ENCODE measurements around the gene CRTC2. TPM values are rescaled to one million over a fixed set of nuclear protein-coding genes. Genes with fewer than 3 reads are reported as not detected.
"Not testable (repeated sequence)": the region's sequence is repeated elsewhere in the genome, so short reads cannot be mapped to it uniquely, and the experiment has no call there.

Gene CRTC2
- total RNA-seq, 1 experiment from 2014 or later: 17.1 TPM

DNA sequence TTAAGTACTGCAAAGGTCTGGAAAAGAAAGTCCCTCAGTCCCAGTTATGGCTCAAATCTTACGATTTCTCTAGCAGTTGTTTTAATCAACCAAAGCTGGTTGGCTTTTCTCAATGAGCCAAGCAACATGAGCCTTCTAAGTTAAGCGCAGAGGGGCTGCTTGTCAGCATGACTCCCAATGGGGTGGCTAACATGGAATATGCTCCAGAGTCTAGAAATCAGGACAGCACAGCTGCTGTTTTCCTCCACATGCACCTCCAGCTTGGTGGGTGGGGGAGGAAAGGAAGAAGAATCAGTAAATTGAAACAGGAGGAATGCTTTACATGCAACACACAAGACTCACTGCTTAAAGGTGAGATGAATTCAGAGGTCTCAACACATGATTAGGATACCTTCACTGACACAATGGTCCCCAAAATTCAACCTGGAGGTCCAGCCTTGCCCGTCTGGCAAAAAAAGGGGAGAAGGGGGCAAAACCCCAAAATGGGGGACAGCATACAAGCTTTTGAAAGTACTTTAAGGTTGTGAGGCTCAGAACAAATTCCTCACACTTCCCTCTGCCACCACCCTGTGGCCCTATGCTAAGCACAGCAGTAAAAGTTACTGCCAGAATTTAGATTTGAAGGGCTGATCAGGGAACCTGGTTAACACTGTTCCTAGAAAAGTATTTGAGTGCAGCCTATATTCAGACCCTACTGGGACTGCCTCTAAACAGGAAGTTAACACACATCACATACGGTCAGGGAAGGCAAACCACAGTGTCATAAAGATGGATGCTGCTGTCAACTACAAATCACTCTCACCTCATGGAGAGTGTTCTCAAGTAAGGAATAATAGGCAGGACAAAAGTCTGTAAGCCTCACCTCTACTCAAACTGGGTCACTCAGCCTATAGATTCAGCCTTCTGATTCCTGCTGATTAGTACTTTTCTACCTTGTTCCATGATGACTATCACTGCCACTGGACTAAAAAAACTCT is 38.2 kb downstream of the CRTC2 start:
- no peak for DNase-seq
- Histone ChIP-seq H3K36me3 (replicated peaks; ENCODE audit: control insufficient read depth, insufficient read depth, low read length) (no peaks in the 10 kb centered on the region), H3K27me3 (ENCODE audit: control insufficient read depth, insufficient read depth, low read length) (no peaks in the 10 kb centered on the region), H3K4me3 (ENCODE audit: insufficient read depth, low read depth, low read length) (no peak overlapping the region)

- H3K27me3 ChIP-seq (ENCODE audit: control insufficient read depth, insufficient read depth, low read length): no peaks in the 10 kb centered on the region
- H3K4me3 ChIP-seq (ENCODE audit: insufficient read depth, low read depth, low read length): no peak overlapping the region
- no peaks in the 10 kb centered on the region for H3K36me3 ChIP-seq (replicated peaks; ENCODE audit: control insufficient read depth, insufficient read depth, low read length)
- no peak for DNase-seq
Measured at GRCh38 chr1:153916297-153916696, 42.1 kb downstream of the CRTC2 start.

- no peaks in the 10 kb centered on the region for H3K36me3 ChIP-seq (replicated peaks; ENCODE audit: control insufficient read depth, insufficient read depth, low read length)
- no peak overlapping the region for H3K4me3 ChIP-seq (ENCODE audit: insufficient read depth, low read depth, low read length)
- no peaks in the 10 kb centered on the region for H3K27me3 ChIP-seq (ENCODE audit: control insufficient read depth, insufficient read depth, low read length)
- DNase-seq: no peak
Measured at GRCh38 chr1:153912349-153912748, 46.1 kb downstream of the CRTC2 start.

DNA sequence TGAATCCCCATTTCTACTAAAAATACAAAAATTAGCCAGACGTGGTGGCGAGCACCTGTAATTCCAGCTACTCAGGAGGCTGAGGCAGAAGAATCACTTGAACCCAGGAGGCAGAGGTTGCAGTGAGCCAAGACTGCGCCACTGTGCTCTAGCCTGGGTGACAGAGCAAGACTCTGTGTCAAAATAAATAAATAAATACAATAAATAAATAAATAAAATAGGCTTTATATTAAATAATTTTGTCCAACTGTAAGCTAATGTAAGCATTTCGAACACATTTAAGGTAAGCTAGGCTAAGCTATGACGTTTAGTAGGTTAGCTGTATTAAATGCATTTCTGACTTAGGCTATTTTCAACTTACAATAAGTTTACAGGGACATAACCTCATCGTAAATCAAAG is 47.9 kb downstream of the CRTC2 start:
- not testable (repeated sequence) for H3K4me3 ChIP-seq (ENCODE audit: insufficient read depth, low read depth, low read length); DNase-seq; H3K36me3 ChIP-seq (replicated peaks; ENCODE audit: control insufficient read depth, insufficient read depth, low read length); H3K27me3 ChIP-seq (ENCODE audit: control insufficient read depth, insufficient read depth, low read length)

DNA sequence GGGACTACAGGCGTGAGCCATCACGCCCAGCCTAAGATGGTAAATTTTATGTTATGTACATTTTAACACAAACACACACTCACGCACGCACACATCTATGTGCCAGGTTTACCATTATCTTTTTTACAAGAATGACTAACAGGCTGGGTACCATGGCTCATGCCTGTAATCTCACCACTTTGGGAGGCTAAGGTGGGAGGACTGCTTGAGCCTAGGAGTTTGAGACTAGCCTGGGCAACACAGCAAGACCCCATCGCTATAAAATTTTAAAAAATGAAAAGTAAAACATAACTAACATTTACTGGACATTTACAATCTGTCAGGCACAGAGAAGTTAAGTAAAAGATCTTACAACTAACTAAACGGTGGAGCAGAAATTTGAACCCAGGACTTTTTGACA is 50.3 kb downstream of the CRTC2 start:
- no peak overlapping the region for H3K4me3 ChIP-seq (ENCODE audit: insufficient read depth, low read depth, low read length)
- H3K36me3 ChIP-seq (replicated peaks; ENCODE audit: control insufficient read depth, insufficient read depth, low read length): no peaks in the 10 kb centered on the region
- H3K27me3 ChIP-seq (ENCODE audit: control insufficient read depth, insufficient read depth, low read length): no peaks in the 10 kb centered on the region
- DNase-seq: no peak

- no peak overlapping the region for H3K4me3 ChIP-seq (ENCODE audit: insufficient read depth, low read depth, low read length)
- H3K27me3 ChIP-seq (ENCODE audit: control insufficient read depth, insufficient read depth, low read length): no peaks in the 10 kb centered on the region
- no peaks in the 10 kb centered on the region for H3K36me3 ChIP-seq (replicated peaks; ENCODE audit: control insufficient read depth, insufficient read depth, low read length)
- DNase-seq: no peak
Measured at GRCh38 chr1:153907134-153907533, 51.3 kb downstream of the CRTC2 start.

DNA sequence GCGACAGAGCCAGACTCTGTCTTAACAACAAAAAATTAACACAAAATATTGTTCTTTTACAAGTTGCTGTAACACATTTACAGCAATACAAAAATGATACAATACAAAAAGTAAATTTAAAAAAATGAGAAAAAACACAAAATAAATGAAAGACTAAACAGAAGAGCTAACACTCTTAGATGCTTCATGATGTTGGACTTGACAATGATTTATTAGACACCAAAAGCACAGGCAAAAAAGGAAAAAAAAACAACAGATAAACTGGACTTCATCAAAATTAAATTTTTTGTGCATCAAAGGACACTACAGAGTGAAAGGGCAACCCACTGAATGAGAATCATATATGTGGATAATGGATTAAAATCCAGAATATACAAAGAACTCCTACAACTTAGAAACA is 52.0 kb downstream of the CRTC2 start:
- DNase-seq: no peak
- H3K4me3 ChIP-seq (ENCODE audit: insufficient read depth, low read depth, low read length): no peak overlapping the region
- no peaks in the 10 kb centered on the region for H3K27me3 ChIP-seq (ENCODE audit: control insufficient read depth, insufficient read depth, low read length)
- no peaks in the 10 kb centered on the region for H3K36me3 ChIP-seq (replicated peaks; ENCODE audit: control insufficient read depth, insufficient read depth, low read length)

GRCh38 chr1:153905908-153906307 is 52.5 kb downstream of the CRTC2 start:
- H3K4me3 ChIP-seq (ENCODE audit: insufficient read depth, low read depth, low read length); H3K36me3 ChIP-seq (replicated peaks; ENCODE audit: control insufficient read depth, insufficient read depth, low read length); DNase-seq; H3K27me3 ChIP-seq (ENCODE audit: control insufficient read depth, insufficient read depth, low read length): not testable (repeated sequence)

GRCh38 chr1:153903841-153904455 is 54.5 kb downstream of the CRTC2 start:
- Histone ChIP-seq H3K36me3 (replicated peaks; ENCODE audit: control insufficient read depth, insufficient read depth, low read length) (no peaks in the 10 kb centered on the region), H3K4me3 (ENCODE audit: insufficient read depth, low read depth, low read length) (no peak overlapping the region), H3K27me3 (ENCODE audit: control insufficient read depth, insufficient read depth, low read length) (no peaks in the 10 kb centered on the region)
- DNase-seq: no peak

GRCh38 chr1:153899509-153899908 is 58.9 kb downstream of the CRTC2 start:
- DNase-seq: no peak
- Histone ChIP-seq H3K27me3 (ENCODE audit: control insufficient read depth, insufficient read depth, low read length) (no peaks in the 10 kb centered on the region), H3K36me3 (replicated peaks; ENCODE audit: control insufficient read depth, insufficient read depth, low read length) (no peaks in the 10 kb centered on the region; the same call in 1 of the 2 replicates), H3K4me3 (ENCODE audit: insufficient read depth, low read depth, low read length) (no peak overlapping the region)

Other genes with a start within 250 kb of the CRTC2 start
- gene INTS3, start 230.6 kb downstream of the CRTC2 start, total RNA-seq (2014; rRNA removed; shearing (Covaris generic)): 58.3 and 66.6 TPM in 2 replicates
- gene SLC27A3, start 183.2 kb downstream of the CRTC2 start, total RNA-seq (2014; rRNA removed; shearing (Covaris generic)): 44.7 and 48.9 TPM in 2 replicates
- 8.9 and 10.9 TPM in 2 replicates for gene GATAD2B, start 35.6 kb downstream of the CRTC2 start, total RNA-seq (2014; rRNA removed; shearing (Covaris generic))
- gene DENND4B, start 11.9 kb downstream of the CRTC2 start, total RNA-seq (2014; rRNA removed; shearing (Covaris generic)): 41.9 and 57.0 TPM in 2 replicates
- gene SLC39A1, start 4.9 kb upstream of the CRTC2 start, total RNA-seq (2014; rRNA removed; shearing (Covaris generic)): 310 and 377 TPM in 2 replicates
- gene CREB3L4, start 9.3 kb upstream of the CRTC2 start, total RNA-seq (2014; rRNA removed; shearing (Covaris generic)): 58.2 and 81.2 TPM in 2 replicates
- gene JTB, start 19.1 kb upstream of the CRTC2 start, total RNA-seq (2014; rRNA removed; shearing (Covaris generic)): 202 and 232 TPM in 2 replicates
- 50.7 and 57.3 TPM in 2 replicates for gene RAB13, start 27.7 kb upstream of the CRTC2 start, total RNA-seq (2014; rRNA removed; shearing (Covaris generic))
- gene RPS27, start 32.1 kb upstream of the CRTC2 start, total RNA-seq (2014; rRNA removed; shearing (Covaris generic)): 2,701 and 3,425 TPM in 2 replicates
- 0.03 TPM in 1 of 2 replicates, not detected in the other for gene NUP210L, start 196.5 kb upstream of the CRTC2 start, total RNA-seq (2014; rRNA removed; shearing (Covaris generic))
- 712 and 754 TPM in 2 replicates for gene TPM3, start 233.5 kb upstream of the CRTC2 start, total RNA-seq (2014; rRNA removed; shearing (Covaris generic))
- not detected in 2 replicates for gene CFAP141, start 247.7 kb upstream of the CRTC2 start, total RNA-seq (2014; rRNA removed; shearing (Covaris generic))

All from H7 (cell line).